NCI-H748 treated with DMSO at 0.1 percent for 48 hours (cell line): ENCODE measurements around the gene SLC12A1.

Experiments used
- DNase-seq: peaks from one replicate; lab custom pipeline; 2025; lab: John Stamatoyannopoulos, UW

The SLC12A1 gene

DNA sequence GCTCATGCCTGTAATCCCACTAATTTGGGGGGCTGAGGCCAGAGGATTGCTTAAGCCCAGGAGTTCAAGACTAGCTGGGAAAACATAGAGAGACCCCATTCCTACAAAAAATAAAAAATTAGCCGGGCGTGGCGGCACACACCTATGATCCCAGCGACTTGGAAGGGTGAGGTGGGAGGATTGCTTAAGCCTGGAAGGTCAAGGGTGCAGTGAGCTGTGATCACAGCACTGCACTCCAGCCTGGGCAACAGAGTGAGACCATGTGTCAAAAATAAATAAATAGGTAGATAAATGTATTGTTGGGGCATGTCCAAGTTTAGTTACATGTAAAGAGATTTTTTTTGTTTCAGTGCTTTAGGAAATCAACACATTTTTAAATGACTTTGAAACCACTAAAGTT is 36.4 kb downstream of the SLC12A1 start:
- no peak for DNase-seq

DNA sequence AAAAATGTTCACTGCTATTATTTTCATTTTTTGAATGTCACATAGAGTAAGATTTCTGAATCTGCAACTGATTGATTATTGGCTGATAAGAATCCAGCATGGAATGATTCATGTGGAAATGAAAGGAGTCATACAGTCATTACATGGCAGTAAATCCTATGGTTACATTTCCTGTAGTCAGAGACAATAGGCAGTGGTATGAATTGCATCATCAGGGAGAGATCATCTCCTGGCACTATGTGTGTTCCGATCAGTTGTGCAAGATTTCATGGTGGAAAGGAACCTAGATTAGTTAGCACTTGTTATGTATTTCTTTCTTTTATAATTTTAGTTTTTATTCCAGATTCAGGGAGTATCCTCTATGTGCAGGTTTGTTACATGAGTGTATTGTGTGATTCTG is 38.8 kb downstream of the SLC12A1 start:
- DNase-seq: no peak

DNA sequence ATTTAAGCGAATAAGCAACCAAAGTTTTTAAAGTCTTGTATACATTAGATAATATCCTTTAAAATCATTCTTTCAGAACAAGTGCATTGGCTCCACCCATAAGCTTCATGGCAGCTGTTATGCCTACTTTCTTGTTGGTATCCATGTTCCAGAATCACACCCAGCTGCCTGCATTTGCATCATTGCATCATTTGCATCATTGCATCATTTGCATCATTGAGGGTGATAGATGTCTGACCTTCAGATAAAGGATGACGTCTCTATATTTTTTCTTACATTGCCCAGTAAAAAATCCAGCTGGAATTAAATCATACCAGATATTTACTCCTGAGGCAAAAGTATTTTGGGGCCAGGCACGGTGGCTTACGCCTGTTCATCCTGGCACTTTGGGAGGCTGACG is 42.3 kb downstream of the SLC12A1 start:
- DNase-seq: no peak

DNA sequence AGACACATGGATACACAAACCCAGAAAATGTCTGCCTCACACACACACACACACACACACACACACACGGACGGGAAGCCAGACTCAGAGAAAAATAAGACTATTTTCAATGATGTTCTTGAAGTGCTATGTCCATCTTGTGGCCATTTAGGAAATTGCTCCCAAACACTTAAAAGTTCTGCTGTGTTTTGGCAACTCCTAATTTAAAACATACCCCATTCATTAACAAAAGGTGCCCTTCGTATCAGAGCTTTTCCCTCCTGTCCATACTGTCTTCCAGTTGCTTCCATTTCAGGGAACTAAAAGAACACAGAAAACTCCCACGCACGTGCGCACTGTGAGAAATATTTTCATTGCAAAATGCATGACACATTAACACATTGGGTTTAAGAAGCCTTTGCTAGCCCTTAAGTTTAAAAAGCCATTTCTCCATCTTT is 44.6 kb downstream of the SLC12A1 start:
- peak; percentile 53 for DNase-seq

DNA sequence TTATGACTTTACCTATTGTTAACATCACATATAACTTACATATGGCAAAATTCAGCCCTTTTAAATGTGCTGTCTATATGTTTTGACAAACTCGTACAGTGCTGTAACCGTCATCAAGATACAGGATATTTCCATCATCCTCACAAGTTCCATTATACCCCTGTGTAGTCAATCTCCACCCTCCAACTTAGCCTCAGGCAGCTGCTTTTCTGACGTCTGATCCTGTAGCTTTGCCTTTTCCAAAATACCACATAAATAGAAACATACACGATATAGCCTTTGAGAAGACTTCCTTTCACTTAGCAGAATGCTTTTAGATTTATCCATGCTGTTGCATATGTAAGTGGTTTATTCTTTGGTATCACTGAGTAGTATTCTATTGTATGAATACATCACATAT is 47.1 kb downstream of the SLC12A1 start:
- no peak for DNase-seq

DNA sequence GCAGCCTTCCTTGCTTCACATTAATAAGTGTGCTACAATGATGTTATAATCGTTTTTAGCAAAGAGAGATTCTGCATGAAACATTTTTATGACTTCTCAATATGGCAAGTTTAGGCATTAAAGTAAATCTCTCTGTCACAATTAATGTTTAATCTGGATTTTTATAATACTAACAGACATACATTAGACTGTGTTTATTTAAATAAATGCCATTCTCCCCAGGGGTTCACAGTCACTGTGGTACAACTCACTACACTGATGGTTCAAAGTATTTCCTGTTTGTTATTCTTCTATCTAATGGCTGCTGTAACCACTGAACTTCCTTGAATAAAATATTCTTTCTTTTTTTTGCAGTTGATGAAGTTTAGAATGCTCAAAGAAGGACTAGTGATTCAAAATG is 59.0 kb downstream of the SLC12A1 start:
- no peak for DNase-seq

DNA sequence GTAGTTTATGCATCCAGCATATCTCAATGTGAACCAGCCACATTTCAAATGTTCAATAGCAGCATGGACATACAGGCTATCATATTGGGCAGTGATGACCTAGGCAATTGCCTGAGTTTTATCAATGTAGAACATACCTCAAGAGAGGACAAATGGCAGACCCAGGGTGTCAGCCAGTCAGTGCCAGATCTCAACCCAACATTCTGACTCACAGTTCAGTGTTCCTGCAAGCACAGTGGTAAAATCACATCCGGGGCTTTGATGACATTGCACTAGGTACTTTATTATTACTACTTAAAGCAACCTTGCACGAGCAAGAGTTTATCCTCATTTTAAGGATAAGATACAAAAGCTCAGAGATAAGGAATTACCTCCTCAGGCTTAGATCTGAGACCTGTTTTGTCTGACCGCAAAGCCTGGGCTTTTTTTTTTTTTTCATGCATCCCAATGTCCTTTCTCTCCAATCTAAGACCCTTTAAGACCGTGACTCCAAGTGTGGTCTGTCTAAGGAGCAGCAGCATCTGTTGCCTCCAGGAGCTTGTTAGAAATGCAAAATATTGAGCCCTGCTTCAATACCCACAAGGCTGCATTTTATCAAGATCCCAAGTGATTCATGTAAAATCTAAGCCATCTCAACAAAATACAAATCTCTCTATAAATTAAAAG is 60.1 kb downstream of the SLC12A1 start:
- DNase-seq: no peak

DNA sequence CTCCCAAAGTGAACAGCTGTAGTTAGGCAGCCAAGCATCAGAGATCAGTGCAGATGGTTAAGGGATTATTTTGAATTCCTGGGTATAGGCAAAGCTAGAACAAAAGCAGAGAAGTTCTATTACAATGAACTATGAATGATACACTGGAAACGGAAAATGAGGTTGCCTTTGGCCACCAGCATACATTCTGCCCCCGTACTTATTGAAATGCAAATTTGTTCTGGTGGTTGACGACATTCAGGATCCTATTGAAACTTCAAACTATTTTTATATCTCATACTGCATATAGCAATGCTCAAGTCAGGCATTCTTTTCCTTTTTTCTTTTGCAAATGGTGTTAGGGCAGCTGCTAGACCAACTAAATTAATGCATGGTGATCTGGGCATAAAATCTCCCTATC is 61.7 kb downstream of the SLC12A1 start:
- DNase-seq: no peak

DNA sequence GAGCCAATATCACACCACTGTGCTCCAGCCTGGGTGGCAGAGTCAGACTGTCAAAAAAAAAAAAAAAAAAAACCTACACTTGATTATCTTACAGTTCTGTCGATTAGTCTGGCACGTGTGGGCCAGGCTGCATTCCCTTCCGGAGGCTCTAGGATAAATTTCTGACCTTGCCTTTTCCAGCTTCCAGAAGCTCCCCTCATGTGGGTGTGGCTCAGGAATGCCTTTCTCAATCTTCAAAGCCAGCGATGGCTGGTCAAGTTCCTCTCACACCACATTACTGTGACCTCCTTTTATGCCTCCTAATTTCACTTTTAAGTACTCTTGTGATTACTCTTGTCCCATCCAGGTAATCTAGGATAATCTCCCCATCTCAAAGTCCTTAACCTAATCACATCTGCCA is 66.9 kb downstream of the SLC12A1 start:
- DNase-seq: no peak

DNA sequence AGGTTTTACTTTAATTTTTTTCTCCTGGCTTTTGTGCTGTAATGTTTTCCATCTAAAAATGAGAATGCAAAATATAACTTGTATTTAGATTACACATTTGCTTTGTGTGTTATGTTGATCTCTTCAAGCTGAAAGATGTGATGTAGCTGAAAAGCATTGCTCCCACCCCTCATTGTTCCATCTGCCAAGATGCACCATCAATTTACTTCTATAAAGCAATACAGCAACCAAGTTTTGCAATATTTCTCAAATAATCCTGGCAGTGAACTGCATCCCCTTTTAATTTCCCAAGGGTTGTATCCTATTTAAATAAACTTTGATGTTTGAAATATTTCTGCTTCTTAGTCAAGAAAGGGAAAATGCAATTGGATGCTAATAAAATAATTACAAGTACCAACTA is 72.6 kb downstream of the SLC12A1 start:
- no peak for DNase-seq

DNA sequence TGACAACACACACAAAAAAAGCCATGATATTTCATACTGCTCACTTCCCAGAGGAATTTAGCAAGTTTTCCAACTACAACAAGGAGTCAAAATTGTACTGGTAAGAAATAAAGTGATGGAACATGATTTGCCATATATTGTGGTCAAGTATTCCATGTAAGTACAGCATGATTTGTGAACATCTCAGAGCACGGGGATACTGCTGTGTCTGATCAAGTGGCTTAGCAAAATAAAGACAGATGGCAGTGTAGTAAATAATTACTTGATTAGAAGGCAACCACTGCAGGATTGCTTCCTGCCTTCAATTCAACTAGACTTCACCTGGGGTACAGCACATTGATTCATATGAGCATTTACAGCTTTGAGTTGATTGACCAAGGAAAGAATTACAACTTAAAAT is 73.5 kb downstream of the SLC12A1 start:
- no peak for DNase-seq

DNA sequence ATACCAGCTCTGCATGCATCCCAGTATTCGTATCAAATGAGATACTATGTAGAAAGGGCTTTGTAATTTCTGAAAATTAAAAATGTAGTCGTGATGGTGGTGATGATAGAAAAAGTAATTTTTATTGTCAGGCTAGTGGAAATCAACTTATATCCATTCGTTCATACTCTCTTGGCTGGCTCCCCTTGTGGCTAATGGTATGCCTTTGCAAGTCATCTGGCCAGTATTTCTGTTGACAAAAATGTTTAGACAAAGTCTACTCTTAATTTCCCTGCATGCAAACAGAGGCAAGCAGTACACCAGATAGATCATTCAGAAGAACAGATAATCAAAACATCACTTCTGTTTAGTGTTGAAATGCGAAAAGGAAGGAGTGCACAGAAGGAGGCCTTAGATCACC is 75.6 kb downstream of the SLC12A1 start:
- no peak for DNase-seq

DNA sequence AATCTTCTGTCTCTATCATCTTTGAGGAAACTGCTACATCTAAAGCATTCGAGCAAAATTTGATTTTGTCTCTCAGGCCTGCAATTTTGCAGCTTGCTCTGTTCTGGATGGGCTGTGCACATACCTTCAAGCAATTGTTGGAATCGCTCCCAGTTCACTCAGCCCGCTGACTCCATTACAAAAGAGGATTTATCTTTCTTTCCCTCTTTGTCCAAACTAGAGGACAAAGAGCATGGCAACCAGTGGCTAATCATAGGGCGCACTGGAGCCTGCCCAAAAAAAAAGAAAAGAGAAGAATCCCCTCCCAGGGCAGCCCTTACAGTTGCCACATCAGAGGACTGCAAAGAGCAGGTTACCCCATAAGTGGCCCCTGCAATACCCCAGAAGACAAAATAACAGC is 76.1 kb downstream of the SLC12A1 start:
- DNase-seq: no peak

DNA sequence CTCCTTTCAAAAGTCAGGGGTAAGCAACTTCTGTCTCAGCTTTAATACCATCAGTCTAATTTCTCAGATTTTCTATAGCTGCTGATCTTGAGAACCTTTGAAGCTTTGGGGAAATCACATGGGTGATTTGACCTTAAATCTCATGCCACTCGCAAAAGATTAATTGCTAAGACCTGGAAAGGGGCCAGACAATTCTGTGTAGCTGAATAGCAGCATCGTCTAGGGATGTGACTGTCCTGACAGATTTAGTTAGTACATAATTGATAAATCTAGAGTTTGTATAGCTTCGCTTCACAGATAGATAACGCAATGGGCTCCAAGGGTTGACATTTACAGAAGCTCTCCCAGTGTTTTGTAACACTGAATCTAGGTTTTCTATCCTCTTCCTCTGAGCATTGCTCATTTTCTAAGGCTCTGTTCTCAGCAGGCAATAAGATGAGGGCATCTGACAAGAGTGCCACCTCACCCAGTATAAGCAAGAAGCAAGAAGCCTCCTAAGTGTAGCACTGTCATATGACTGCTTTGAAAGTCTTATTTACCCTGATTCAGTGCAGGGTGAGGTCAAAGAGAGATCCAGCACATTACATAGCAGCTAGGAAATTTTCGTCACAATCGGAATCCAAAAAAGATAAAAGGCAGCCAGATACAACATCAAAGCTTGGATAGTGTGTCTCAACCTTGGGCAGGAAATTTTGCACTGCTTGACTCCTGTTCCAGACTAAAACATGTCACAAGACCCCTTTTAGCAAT is 77.5 kb downstream of the SLC12A1 start:
- DNase-seq: no peak

DNA sequence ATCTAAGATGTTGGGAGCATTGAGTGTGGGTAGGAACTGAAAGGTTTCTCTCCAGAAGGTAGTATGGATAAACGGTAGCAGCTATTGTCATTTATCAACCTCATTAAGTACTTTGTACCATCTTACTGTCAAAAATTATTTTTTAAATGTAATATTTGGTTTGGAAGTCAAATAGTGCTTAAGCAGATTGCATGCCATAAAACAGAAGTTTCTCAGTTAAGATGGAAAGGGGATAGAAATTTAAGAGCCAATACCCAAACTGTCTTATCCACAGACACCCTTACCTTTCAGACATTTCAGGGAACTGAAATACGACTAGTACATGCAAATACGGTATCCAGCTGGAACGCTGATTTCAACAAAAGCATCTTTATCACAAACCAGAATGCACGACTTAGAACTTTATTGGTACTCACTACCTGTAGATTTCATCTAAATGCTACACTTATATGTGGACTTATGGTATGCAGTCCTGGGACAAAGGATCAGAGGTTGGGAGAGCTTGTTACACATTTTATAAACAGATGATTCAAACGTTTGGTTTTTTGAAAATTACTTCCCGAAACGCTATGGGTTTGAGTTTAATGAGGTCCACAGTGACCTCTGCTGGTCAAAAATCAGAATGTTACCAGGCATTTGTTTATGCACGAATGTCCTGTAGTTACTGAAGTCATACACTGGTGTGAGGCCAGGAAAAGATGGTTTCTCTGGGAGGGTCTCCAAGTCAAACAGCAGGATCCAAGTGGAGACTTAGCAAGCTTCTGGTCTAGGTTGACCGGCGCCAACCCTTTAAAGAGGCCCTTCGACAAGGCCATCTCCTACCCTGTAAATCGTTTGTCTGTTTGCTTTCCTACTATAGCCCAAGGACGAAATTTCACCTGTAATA is 79.5 kb downstream of the SLC12A1 start:
- peak; percentile 56 for DNase-seq

DNA sequence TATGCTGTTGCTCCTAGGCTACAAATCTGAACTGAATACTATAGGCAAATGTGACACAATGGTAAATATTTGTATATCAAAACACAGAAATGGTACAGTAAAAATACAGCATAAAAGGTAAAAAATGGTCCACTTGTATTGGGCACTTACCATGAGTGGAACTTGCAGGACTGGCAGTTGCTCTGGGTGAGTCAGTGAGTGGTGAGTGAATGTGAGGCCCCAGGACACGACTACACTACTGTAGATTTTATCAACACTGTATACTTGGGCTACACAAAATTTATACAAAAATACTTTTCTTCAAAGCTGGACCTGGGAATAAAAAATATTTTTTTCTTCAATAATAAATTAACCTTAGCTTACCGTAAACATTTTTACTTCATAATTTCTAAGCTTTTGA is 83.5 kb downstream of the SLC12A1 start:
- DNase-seq: no peak

DNA sequence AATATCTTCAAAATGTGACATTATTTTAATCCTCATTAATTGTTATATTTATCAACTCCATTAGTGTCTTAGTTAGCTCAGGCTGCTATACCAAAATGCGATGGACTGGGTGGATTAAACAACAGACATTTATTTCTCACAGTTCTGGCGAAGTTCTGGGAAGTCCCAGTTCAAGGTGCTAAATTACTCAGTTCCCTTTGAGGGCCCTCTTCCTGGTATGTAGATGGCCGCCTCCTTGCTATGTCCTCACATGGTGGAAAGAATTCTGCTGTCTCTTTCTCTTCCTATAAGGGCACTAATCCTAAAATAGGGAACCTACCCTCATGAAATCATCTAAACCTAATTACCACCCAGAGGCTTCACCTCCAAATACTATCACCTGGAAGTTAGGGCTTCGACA is 86.4 kb downstream of the SLC12A1 start:
- no peak for DNase-seq

DNA sequence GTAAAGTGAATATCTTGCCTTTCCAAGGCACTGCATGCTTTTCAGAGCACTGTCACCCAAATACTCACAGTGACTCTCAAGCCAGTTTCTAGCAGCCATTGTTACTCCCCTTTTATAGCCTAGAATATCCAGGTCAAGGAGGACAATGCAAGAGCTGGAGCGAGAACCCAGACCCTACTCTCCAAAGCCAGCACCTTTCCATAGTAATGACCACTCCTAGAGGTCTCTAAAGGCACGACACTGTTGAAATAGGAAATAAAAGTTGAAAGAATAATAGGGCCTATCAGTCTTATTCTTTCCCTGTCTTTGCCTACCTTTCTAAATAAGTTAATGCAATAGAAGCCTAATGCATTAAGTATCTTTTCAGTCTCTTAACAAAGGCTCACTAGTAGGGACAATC is 91.6 kb downstream of the SLC12A1 start:
- DNase-seq: no peak

DNA sequence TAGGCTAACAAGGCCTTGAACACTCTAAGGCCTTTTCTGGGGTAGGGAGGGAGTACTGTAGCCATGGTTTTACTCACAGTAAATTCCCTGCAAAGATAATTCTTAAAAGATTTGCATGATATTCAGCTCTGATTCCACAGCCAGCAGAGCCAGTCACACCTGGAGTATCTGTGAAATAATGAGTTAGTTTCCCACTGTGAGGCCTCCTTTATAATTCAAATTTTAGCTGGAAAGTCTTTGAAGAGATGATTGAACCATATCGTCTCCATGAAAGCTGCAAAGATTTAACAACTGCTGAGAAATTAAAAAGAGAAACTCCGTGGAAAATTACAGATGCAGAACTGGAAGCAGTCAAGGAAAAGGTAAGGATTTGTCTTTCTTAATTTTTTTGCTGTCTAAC is 92.8 kb downstream of the SLC12A1 start:
- DNase-seq: no peak

DNA sequence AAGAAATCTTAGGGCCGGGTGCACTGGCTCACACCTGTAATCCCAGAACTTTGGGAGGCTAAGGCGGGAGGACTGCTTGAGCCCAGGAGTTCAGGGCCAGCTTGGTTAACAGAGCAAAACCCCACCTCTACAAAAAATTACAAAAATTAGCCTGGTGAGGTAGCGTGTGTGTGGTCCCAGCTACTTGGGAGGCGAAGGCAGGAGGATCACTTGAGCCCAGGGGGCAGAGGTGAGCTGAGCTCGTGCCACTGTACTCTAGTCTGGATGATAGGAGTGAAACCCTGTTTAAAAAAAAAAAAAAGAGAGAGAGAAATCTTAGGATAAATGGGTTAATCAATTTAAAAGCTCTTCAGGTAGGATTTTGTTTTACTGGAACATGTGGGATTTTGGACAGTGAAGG is 93.9 kb downstream of the SLC12A1 start:
- DNase-seq: no peak

DNA sequence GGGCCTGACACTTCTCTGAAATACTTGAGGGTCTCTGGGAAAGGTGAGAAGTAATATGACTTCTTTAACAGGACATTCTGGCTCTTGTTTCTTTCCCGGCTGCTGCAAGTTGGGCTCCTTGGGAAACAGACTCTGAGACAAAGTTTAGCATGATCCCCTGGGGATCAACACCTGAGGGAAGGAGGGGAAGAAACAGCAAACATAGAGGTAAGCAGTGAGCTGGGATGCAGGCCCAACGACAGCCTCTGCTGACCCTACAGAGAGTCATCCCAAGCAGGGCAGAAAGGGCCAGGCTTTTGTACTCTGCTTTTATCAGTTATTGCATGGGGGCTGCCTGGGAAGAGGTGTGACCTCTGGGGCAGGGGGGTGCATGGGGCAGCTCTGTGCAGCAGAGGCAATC is 98.3 kb downstream of the SLC12A1 start:
- no peak for DNase-seq

DNA sequence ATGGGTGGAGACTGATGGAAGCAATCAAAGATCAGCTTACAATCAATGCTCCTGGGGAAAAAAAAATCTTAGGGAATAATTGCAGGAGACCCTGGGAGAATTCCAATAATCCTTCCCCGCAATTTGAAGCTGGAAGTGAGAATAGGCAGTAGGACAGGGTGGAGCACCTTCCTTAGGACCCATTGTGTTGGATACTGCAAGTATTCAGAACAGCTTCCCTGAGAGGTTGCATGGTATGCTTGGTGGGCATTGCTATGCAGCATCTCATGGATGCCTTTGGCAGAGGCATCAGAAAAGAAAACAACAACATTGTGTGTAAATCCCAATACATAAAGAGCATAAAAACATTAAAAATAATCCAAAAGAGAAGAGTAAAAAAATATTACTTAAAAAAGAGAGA is 100.5 kb downstream of the SLC12A1 start:
- DNase-seq: no peak

DNA sequence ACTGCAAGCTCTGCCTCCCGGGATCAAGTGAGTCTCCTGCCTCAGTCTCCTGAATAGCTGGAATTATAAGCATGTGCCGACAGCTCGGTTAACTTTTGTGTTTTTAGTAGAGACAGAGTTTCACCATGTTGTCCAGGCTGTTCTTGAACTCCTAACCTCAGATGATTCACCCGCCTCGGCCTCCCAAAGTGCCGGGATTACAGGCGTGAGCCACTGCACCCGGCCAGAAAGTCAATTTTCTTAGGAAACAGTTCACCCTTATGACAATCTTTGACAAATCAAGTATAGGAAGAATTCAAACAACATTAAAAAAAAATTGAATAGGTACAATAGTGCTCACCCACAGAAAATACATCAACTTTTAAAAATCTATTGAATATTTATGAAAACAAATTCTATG is 101.5 kb downstream of the SLC12A1 start:
- DNase-seq: no peak
